Brain microvascular endothelial cell (primary cell): ENCODE measurements around the gene C12orf57.

Source experiments
- DNase-seq: peaks from one replicate; pipeline ENCODE4 v3.0.0-alpha.2; 2020
- H3K27ac ChIP-seq: fragments of 250-450 bp; sonication (Bioruptor Pico); 2 replicates; pipeline ENCODE4 v1.5.1; 2020; ENCODE audit warnings: mild to moderate bottlenecking, moderate library complexity
- H3K27me3 ChIP-seq: fragments of 250-450 bp; sonication (Bioruptor Pico); replicated peaks from 2 replicates; pipeline ENCODE4 v1.5.1; 2020; ENCODE audit warnings: mild to moderate bottlenecking
- H3K36me3 ChIP-seq: fragments of 250-450 bp; sonication (Bioruptor Pico); replicated peaks from 2 replicates; pipeline ENCODE4 v1.5.1; 2020; ENCODE audit warnings: mild to moderate bottlenecking
- H3K4me3 ChIP-seq: 2 replicates; pipeline ENCODE4 v1.5.1; 2011; ENCODE audit warnings: low read depth, mild to moderate bottlenecking, control low read depth, low read length, moderate library complexity
- CTCF ChIP-seq: IDR thresholded peaks from 2 replicates; pipeline ENCODE4 v1.5.1; 2011; ENCODE audit warnings: low read depth, mild to moderate bottlenecking, moderate library complexity, low read length, control low read depth, inconsistent platforms; ENCODE audit errors: missing control alignments
- in situ Hi-C: cut with HindIII; loops from 2 replicates; pipeline ENCODE4 v1.10.0; 2017; ENCODE audit warnings: low sequenced_read_pairs, low pct_ligation_motif_present

Gene C12orf57

GRCh38 chr12:6965026-6965661, 21.3 kb downstream of the C12orf57 start:
- H3K4me3 ChIP-seq, result no peak overlapping the region

GRCh38 chr12:6965714-6966113, 21.9 kb downstream of the C12orf57 start:
- Histone ChIP-seq H3K27ac (no peak overlapping the region), H3K4me3 (no peak overlapping the region), H3K27me3 (no peaks in the 10 kb centered on the region), H3K36me3 (peaks cover 45% of the 10 kb centered on the region)
- no peak for TF ChIP-seq CTCF
- in situ Hi-C loops, result no loop called here
- no peak for DNase-seq

More at GRCh38 chr12:6965026-6965661, 21.3 kb downstream of the C12orf57 start:
- in situ Hi-C loops, result no loop called here
- Histone ChIP-seq H3K27me3 (no peaks in the 10 kb centered on the region), H3K27ac (no peak overlapping the region), H3K36me3 (peaks cover 45% of the 10 kb centered on the region)
- DNase-seq, result peak; percentile 63
- TF ChIP-seq CTCF, result peak; percentile 93

- no peak overlapping the region for H3K27ac ChIP-seq
- no peaks in the 10 kb centered on the region for H3K27me3 ChIP-seq
- DNase-seq, result no peak
- H3K36me3 ChIP-seq, result peaks cover 45% of the 10 kb centered on the region
- H3K4me3 ChIP-seq, result no peak overlapping the region
- TF ChIP-seq CTCF, result no peak
- in situ Hi-C loops, result no loop called here
Observed at GRCh38 chr12:6966351-6966750, 22.5 kb downstream of the C12orf57 start.

GRCh38 chr12:6967651-6968100, 23.9 kb downstream of the C12orf57 start:
- H3K4me3 ChIP-seq, result no peak overlapping the region
- no peaks in the 10 kb centered on the region for H3K27me3 ChIP-seq
- no peak overlapping the region for H3K27ac ChIP-seq
- peaks cover 45% of the 10 kb centered on the region for H3K36me3 ChIP-seq
- in situ Hi-C loops, result no loop called here
- no peak for TF ChIP-seq CTCF
- DNase-seq, result no peak

- Histone ChIP-seq H3K4me3 (no peak overlapping the region), H3K27ac (no peak overlapping the region), H3K36me3 (peaks cover 45% of the 10 kb centered on the region), H3K27me3 (no peaks in the 10 kb centered on the region)
- in situ Hi-C loops, result no loop called here
- no peak for TF ChIP-seq CTCF
- DNase-seq, result no peak
Observed at GRCh38 chr12:6968426-6968825, 24.6 kb downstream of the C12orf57 start.

GRCh38 chr12:6970096-6970527, 26.3 kb downstream of the C12orf57 start:
- no peak for TF ChIP-seq CTCF
- in situ Hi-C loops, result no loop called here
- peak overlapping the region; percentile 84 for H3K4me3 ChIP-seq
- H3K27ac ChIP-seq, result peak overlapping the region; percentile 64
- no peaks in the 10 kb centered on the region for H3K27me3 ChIP-seq
- H3K36me3 ChIP-seq, result peaks cover 51% of the 10 kb centered on the region
- no peak for DNase-seq
